GM12891 (cell line): Measurements from ENCODE around the gene TNFRSF21.

Experiments used
- DNase-seq: peaks from one replicate; pipeline ENCODE4 v3.0.0; 2011; ENCODE audit warnings: low spot score; ENCODE audit not compliant: insufficient read length
- FAIRE-seq: peaks from 2 replicates; lab custom pipeline; 2011; peaks lifted over from hg19 to GRCh38; lab: Jason Lieb, UNC
- PAX5 ChIP-seq: IDR thresholded peaks from 2 replicates; pipeline ENCODE4 v1.6.1; 2011; ENCODE audit warnings: low read length, moderate library complexity, mild to moderate bottlenecking; ENCODE audit not compliant: insufficient read depth, severe bottlenecking
- POLR2A ChIP-seq: IDR thresholded peaks from 2 replicates; pipeline ENCODE4 v1.6.1; 2011; ENCODE audit warnings: low read depth, low read length, control low read depth
- POLR2AphosphoS5 ChIP-seq: IDR thresholded peaks from 2 replicates; pipeline ENCODE4 v1.6.1; 2011; ENCODE audit warnings: low read depth, low read length, control low read depth
- POU2F2 ChIP-seq: IDR thresholded peaks from 2 replicates; pipeline ENCODE4 v1.6.1; 2011; ENCODE audit warnings: low read depth, mild to moderate bottlenecking, control low read depth, low read length, moderate library complexity
- SPI1 ChIP-seq: IDR thresholded peaks from 2 replicates; pipeline ENCODE4 v1.6.1; 2011; ENCODE audit warnings: low read depth, low read length, control low read depth
- TAF1 ChIP-seq: IDR thresholded peaks from 2 replicates; pipeline ENCODE4 v1.6.1; 2011; ENCODE audit warnings: low read depth, low read length, control low read depth

The TNFRSF21 gene

GRCh38 chr6:47256981-47257730 is 52.5 kb downstream of the TNFRSF21 start:
- FAIRE-seq (no peak), DNase-seq (no peak)
- no peak for TF ChIP-seq POU2F2
- TF ChIP-seq POLR2AphosphoS5: no peak
- TF ChIP-seq PAX5: no peak
- no peak for TF ChIP-seq SPI1
- no peak for TF ChIP-seq POLR2A
- no peak for TF ChIP-seq TAF1

DNA sequence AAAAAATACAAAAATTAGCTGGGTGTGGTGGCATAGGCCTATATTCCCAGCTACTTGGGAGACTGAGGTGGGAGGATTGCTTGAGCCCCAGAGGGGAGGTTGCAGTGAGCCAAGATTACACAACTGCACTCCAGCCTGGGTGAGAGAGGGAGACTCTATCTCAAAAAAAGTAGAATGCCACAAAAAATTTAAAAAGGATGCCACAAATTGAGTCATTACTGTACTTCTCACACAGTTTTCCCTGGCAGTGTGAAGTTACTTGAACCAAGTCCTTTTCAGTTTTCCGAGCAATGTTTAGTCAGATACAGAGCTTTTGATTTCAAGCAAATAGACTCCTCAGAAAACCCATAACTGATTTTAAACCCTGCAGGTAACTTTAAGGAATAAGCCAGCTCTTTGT is 53.3 kb downstream of the TNFRSF21 start:
- no peak for FAIRE-seq
- DNase-seq: no peak
- TF ChIP-seq POLR2AphosphoS5 (no peak), TAF1 (no peak), PAX5 (no peak)

GRCh38 chr6:47254906-47255305 is 54.8 kb downstream of the TNFRSF21 start:
- FAIRE-seq (no peak), DNase-seq (no peak)
- TF ChIP-seq POLR2A (no peak), SPI1 (no peak), TAF1 (no peak), PAX5 (no peak)

DNA sequence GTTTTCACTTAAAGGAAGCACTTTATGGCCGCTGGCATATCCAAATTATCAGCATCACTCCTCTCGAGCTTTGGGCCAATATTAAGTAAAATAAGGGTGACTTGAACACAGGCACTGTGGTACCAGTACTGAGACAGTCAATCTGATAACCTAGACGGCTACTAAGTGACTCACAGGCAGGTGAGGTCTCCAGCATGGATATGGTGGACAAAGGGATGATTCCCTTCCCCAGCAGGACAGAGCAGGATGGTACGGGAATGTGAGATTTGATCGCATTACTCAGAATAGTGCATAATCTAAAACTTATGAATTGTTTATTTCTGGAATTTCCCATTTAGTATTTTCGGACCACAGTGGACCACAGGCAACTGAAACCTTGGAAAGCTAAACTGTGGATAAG is 55.7 kb downstream of the TNFRSF21 start:
- FAIRE-seq (no peak), DNase-seq (no peak)
- TF ChIP-seq TAF1 (no peak), POLR2AphosphoS5 (no peak), PAX5 (no peak), POLR2A (no peak), POU2F2 (no peak), SPI1 (no peak)

DNA sequence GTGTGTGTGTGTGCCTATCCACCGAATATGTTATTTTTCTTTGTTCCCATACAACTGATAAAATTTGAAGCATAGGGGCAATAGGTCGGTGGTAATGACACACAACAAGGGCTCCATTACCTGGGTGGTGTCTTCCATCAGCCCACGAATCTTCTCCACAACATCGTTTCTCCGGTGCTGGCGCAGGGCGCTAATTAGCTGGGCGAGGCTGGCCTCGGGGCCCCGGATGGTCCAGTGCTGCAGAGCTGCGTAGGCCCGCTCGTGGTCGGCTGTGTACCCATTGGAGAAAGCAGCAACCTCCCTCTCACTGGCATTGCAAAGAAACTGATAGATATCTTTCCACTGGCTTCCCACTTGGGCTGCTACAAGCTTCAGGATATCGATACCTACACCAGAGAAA is 56.6 kb downstream of the TNFRSF21 start:
- FAIRE-seq (no peak), DNase-seq (no peak)
- TF ChIP-seq PAX5 (no peak), SPI1 (no peak), TAF1 (no peak), POU2F2 (no peak), POLR2A (no peak), POLR2AphosphoS5 (no peak)

- DNase-seq (no peak), FAIRE-seq (peak; percentile 13)
- TF ChIP-seq PAX5 (no peak), TAF1 (no peak), POLR2AphosphoS5 (no peak), POLR2A (no peak), SPI1 (no peak), POU2F2 (no peak)
Measured at GRCh38 chr6:47252633-47253032, 57.1 kb downstream of the TNFRSF21 start.

DNA sequence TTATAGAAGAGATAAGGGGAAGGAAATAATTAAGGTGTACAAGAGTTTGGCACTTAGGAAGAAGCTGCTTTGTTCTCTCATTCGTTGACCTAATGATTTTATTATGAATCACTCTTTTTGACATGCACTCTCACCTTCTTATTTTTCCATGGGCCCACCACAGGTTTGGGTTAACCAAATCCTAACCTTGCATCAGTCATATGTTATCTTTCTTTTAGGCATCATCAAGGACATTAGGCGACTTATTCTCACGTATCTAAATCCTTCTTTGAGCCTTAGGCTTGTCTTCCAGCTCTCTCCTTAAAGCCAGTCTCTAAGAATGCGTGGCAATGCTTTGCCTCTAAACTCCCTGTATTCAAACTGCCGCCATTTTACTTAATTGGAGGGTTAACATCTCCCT is 58.3 kb downstream of the TNFRSF21 start:
- TF ChIP-seq SPI1: no peak
- TF ChIP-seq POLR2A: no peak
- TF ChIP-seq PAX5: no peak
- TF ChIP-seq POLR2AphosphoS5: no peak
- TF ChIP-seq TAF1: no peak
- no peak for TF ChIP-seq POU2F2
- FAIRE-seq (no peak), DNase-seq (no peak)

DNA sequence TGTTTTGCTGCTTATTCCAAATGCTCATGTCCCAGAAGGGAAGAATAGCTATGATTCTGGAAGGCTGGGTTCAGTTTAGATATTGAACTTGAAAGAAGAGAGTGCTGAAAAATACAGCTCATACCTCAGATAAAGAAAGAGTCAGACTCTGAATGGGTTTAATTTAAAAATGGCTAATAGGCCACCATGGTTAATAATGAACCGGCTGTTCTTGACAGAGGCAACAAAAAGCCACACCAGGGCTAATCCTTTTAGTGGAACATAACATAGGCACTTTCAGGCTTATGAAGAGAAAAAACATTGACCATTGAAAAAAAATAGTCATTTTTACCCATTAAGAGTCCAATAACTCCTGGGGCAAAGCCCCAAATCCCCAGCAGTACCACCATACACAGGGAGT is 59.4 kb downstream of the TNFRSF21 start:
- FAIRE-seq (no peak), DNase-seq (no peak)
- no peak for TF ChIP-seq POU2F2
- no peak for TF ChIP-seq SPI1
- TF ChIP-seq TAF1: no peak
- no peak for TF ChIP-seq POLR2A

DNA sequence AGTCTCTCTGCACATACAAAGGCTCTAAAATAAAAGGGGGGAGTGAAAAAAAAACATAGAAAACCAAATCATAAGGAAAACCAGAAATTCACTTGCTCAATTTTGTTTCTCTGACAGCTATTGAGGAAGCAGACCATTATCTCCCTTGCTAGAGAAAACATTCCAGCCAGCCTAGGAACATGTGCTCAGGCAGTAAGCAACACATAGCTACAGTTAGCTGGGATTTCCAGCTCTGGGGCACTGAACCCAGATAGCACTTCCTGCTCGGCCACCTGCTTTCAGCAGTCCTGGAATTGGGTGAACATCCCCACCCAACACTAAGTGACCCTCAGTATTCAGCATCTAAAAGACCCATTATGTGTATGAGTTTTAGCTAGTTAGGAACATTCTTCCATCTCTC is 61.3 kb downstream of the TNFRSF21 start:
- no peak for TF ChIP-seq POLR2AphosphoS5
- TF ChIP-seq POU2F2: no peak
- no peak for TF ChIP-seq PAX5
- TF ChIP-seq SPI1: no peak
- TF ChIP-seq TAF1: no peak
- no peak for TF ChIP-seq POLR2A
- peak; percentile 43 for FAIRE-seq
- no peak for DNase-seq

GRCh38 chr6:47247227-47247797 is 62.4 kb downstream of the TNFRSF21 start:
- TF ChIP-seq PAX5: no peak
- TF ChIP-seq SPI1: no peak
- no peak for TF ChIP-seq POLR2AphosphoS5
- no peak for TF ChIP-seq POLR2A
- no peak for TF ChIP-seq POU2F2
- TF ChIP-seq TAF1: no peak
- FAIRE-seq (peak; percentile 76), DNase-seq (no peak)
